NCI-H1417 (cell line): ENCODE measurements around the gene TMC7.
"Not testable (repeated sequence)": the region's sequence is repeated elsewhere in the genome, so short reads cannot be mapped to it uniquely, and the experiment has no call there.

Experiments used
- DNase-seq, 3 experiments: peaks; one replicate each; lab custom pipeline; 2025; lab: John Stamatoyannopoulos, UW

TMC7 gene

DNA sequence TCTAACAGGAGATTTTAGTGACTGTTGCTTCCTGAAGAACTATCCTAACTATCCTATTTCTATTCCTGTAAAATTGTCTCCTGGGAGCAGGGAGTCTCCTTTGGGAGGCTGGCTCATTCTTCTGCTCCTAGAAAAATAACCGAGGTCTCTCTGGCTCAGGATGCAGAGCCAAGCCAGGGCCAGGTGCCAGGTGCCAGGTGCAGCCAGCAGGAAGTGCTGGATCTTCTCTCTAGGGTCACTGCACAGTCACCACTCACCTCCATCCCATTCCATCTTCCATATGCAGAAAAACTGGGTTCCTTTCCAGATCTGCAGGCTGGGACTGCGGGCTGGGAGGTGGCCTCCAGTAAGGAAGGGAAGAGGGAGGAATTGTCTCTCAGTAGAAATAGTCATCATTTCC lies 3.8 kb upstream of the TMC7 start:
- no peak for DNase-seq

DNA sequence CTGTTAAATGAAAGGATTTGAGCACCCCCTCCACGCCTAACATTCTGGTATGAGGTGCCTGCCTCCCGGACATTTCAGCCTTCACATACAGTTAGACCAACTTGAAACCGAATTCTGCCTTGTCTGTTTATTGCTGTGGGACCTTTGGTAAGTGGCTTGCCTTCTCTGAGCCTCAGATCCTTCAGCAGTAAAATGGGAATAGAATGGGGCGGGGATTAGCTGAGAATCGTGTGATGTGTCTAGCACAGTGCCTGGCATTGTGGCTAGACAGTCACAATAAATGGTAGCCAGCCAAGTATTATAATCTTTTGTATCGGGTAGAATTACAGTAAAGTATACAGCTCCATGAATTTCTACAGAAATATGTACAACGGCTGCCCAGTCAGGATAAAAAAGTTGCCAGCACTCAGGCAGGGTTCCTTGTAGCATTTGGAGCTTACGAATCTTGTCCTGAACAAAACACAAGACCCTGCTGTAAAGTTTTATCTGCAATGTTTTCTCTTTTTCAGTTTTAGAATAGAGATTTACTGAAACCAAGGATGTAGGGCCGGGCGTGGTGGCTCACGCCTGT lies 786 bp downstream of the TMC7 start:
- no peak for DNase-seq

DNA sequence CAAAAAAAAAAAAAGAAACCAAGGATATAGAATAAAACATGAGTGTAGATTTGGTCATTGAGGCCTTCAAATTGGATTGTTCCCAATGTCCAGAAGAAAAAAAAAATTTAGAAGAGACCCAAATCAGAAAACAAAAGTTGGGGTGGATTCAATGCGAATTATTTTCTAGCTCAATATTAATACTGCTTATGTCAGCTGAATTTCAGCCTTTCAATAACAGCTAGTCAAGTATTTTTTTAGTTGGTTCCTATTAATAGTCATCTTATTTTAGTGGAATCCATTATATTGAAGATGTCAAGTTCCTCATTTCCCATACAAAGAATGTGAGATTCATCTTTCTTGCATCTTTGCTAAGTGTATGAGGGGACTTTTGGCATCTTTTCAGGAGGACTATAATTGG lies 1.5 kb downstream of the TMC7 start:
- DNase-seq = not testable (repeated sequence)

DNA sequence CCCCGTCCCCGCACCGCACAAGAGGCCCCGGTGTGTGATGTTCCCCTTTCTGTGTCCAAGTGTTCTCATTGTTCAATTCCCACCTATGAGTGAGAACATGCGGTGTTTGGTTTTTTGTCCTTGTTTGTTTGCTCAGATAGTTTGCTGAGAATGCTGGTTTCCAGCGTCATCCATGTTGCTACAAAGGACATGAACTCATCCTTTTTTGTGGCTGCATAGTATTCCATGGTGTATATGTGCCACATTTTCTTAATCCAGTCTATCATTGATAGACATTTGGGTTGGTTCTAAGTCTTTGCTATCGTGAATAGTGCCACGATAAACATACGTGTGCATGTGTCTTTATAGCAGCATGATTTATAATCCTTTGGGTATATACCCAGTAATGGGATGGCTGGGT lies 8.0 kb downstream of the TMC7 start:
- DNase-seq = not testable (repeated sequence)

DNA sequence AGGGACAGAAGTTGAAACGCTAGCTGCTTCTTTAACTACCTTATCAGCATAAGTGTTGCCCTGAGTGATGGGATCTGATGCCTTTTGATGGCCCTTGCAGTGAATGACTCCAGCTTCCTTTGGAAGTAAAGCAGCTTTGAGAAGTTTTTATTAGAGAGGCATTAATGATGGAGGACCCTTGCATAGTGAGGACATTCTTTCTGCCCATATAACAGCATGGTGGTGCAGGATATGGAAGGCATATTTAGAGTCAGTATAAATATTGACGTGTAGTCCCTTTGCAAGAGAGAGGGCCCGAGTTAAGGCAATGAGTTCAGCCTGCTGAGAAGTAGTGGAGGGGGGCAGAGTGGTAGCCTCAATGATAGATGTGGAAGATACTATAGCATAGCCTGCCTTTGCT lies 9.8 kb downstream of the TMC7 start:
- DNase-seq = not testable (repeated sequence)

DNA sequence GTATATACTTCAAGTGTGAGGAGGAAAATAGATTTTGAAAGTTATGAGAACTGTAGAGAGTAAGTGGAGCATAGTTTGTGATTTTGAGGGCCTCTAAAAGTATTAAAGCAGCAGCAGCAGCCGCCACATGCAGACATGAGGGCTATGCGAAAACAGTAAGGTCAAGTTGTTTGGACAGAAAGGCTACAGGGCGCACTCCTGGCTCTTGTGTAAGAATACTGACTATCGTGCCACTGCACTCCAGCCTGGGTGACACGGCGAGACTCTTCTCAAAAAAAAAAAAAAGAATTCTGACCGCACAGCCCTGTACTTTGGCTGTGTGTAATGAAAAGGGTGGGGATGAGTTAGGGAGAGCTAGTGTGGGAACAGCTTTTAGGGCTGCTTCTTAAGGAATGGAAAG lies 10.4 kb downstream of the TMC7 start:
- not testable (repeated sequence) for DNase-seq

DNA sequence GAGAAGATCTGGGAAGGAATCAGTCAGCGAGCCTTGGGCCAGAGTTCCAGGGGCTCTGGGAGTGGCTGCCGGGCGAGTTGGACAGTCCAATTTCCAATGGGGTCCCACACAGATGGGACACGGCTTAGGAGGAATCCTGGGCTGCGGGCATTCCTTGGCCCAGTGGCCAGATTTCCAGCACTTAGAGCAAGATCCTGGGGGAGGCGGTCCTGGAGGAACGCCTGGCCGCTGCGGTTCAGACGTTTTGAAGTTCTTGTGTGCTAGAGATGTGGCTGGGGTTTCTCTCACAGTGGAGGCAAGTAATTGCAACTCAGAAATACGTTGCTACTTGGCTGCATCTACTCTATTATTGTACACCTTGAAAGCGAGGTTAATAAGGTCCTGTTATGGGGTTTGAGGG lies 11.7 kb downstream of the TMC7 start:
- DNase-seq = not testable (repeated sequence)

DNA sequence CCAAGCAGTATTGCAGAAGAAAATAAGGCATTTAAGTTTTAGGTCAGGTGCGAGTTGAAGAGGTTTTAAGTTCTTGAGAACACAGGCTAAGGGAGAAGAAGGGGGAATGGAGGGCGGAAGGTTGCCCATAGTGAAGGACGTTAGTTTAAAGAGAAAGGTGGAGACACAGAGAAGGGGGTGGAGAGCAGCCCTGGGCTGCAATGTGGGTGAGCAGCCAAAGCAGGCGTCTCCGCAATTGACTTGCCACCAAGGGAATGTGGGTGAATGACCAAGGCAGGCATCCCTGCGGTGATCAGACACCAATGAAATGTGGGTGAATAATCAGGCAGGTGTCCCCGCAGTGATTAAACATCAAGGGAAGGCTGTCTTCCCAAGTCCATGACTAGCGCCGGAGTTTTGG lies 12.8 kb downstream of the TMC7 start:
- DNase-seq = not testable (repeated sequence)

DNA sequence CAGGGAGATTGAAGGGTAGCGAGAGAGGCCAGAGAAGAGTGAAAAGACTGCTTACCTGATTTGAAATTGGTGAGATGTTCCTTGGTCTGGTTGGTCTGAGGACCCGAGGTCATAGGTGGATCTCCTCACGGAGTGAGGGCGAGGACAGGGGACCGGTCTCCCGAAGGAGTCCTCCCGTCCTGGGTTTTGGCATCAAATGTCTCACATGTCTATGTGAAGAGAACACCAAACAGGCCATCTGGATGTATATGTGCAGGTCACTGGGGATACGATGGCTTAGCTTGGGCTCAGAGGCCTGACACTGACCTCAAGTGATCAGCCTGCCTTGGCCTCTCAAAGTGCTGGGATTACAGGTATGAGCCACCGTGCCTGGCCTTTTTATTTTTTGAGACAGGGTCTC lies 13.3 kb downstream of the TMC7 start:
- DNase-seq = not testable (repeated sequence)

DNA sequence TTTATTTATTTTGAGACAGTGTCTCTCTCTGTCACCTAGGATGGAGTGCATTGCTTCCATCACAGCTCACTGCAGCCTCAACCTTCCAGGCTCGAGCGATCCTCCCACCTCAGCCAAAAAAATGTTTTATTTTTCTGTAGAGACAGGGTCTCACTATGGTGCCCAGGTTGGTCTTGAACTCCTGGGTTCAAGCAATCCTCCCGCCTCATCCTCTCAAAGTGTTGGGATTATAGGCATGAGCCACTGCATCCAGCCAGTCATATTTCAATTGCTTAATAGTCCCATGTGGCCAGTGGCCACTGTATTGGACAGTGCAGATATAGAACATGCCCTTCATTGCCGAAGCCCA lies 15.3 kb downstream of the TMC7 start:
- DNase-seq = no peak

DNA sequence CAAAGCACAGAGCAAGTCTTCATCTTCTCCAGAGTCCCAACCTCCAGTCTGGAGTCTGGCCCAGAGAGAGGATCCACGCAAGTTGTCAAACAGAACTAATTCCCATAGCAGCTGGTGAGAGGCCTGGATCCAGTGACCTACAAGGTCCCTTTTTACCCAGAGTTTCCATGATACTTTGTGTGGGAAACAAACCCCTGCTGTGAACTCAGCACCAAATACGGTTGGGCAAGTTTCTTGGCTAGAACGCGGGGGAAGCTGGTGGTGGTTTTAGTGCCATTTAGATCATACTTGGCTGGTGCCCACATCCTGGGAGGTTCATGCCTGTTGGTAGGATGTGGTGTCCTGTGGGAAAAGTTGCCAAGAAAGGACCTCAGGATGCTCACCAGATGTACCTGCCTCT lies 18.1 kb downstream of the TMC7 start:
- no peak for DNase-seq

DNA sequence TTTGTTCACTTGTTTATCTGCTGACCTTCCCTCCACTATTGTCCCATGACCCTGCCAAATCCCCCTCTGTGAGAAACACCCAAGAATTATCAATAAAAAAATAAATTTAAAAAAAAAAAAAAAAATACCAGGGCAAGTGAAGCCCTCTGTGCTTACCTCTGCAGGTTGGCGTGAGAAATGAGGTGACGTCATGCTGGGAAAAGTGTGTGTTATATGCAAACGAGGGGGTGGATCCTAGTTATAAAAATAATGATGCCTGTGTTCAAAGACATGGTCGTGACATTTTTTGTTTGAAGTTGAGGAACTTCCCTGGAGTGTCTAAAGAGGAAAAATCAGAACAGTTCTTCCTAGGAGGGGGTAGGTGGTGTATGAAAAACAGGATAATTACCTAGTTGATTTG lies 20.2 kb downstream of the TMC7 start:
- no peak for DNase-seq

DNA sequence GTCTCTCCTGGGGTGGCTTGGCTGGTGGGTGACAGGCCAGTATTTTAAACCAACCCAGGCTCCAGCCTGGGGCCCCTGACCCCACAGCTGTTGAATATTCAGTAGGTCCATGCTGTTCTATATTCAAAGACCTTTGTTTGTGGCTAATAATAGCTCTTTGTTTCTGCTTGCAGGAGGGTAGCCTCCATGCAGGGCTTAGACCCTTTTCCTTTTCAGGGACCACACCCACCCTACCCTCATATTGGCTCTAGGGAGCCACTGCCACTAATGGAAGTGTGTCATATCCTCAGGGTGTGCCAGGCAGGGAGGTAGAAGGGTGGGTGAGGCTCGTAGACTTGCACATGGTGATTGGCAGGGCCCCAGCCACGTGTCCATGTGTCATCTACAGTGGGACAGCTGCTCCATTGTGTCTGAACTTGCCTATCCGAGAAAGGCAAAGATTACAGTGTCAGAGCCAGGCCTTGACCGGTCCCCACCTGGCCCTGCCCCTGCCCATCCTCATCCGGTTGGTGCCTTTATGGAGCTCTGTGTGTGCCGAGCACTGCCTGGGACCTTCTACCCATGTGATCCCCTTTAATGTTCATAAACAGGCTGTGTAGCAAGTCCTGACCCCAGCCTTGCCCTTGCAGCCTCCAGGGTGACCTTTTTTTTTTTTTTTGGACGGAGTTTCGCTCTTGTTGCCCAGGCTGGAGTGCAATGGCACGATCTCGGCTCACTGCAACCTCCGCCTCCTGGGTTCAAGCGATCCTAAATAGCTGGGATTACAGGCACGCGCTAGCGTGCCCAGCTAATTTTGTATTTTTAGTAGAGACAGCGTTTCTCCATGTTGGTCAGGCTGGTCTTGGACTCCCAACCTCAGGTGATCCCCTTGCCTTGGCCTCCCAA lies 22.1 kb downstream of the TMC7 start:
- no peak for DNase-seq

DNA sequence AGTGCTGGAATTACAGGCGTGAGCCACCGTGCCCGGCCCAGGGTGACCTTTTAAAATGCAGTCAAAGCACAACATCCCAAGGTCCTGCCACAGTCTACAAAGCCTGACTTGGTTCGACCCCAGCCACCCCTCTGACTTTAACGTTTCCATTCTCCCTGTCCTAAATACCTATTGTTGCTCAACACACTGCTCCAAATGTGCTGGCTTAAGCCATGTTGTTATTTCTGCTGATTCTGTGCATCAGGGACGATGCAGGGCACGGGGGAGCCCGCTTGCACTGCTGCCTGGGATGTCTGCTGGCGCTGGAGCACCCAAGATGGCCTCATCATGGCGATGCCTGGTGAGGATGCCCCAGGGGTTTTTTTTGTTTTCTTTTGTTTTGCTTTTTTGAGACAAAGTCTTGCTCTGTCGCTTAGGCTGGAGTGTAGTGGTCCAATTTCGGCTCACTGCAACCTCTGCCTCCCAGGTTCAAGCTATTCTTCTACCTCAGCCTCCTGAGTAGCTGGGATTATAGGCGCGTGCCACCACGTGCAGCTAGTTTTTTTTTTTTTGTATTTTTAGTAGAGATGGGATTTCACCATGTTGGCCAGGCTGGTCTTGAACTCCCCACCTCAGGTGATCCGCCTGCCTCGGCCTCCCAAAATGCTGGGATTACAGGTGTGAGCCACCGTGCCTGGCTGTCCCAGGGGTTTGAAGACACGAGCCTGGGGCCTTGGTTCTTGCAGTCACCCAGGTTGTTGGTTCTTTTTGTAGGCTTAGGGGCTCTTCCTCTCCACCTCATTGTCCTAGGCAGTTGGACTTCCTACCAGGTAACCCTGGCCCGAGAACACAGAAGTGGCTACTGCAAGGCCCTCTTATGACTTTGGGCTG lies 22.9 kb downstream of the TMC7 start:
- no peak for DNase-seq

DNA sequence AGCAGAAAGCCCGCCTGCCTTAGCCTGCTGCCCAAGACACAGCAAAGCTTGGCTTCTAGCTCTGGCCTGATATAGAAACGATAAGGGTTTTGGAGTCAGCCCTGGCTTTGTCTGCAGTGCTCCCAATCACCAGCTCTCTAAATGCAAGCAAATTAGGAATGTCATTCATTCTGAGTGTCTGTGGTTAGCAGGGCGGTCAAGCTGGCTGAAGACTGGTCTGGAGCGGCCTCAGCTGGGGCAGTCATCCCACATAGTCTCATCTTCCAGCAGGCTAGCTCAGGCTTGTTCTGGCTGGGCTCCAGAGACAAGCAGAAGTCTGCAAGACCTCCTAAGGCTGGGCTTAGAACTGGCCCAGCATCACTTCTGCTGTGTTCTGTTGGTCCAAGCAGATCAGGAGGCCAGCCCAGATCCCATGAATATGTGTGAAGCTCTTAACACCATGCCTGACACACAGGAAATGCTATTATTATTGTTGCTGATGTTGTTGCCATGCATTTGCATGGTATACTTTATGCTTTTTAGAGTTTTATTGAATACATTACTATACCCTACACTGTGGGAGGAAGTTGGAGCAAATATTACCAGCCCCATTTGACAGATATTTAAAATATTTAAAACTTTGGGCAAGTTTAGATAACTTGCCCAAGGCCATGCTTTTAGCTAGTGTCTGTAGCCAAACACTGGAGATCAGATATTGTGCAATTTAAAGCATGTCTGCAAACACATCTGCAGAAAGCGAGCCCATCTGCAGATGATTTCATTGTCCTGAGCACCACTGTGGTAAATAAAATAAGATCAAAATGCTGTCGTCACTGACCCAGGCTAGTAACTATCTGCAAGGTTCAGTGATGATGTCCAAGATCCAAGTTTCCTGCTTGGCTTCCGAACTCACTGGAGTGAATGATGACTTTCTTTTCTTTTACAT lies 24.8 kb downstream of the TMC7 start:
- DNase-seq = no peak

DNA sequence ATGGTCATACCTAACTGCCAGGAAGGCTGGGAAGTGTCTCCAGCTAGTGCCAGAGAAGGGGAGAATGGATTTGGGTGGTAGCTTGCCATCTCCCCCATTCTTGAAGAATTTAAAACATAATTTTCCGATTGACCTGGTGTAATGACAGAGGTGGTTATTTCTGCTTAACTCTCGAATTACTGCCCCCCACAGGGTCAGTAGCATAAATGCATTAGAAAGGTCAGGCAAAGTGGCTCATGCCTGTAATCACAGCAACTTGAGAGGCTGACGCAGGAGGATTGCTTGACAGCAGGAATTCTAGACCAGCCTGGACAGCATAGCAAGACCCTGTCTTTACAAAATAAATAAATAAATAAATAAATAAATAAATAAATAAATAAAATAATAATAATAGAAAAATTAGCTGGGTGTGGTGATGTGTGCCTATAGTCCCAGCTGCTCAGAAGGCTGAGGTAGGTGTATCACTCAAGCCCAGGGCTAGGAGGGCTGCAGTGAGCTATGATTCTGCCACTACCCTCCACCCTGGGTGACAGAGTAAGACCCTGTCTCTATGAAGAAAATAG lies 27.5 kb downstream of the TMC7 start:
- no peak for DNase-seq

DNA sequence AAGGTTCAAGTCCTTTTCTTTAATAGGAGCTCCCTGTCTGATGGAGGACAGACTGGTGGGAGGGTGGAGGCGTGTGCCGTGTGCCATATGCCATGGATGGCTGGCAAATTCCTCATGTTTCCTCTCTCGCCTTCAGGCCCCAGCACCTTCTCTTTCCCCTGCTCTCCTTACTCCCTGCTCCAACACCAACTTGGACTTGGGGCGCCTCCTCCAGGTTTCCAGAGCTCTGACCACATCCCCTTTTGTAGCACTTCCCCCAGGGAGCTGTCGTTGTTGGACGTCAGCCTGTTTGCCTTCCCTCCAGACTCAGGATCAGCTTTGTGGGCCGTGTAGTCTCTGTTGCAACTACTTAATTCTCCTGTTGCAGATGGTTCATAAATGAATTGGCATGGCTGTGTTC lies 30.7 kb downstream of the TMC7 start:
- no peak for DNase-seq

DNA sequence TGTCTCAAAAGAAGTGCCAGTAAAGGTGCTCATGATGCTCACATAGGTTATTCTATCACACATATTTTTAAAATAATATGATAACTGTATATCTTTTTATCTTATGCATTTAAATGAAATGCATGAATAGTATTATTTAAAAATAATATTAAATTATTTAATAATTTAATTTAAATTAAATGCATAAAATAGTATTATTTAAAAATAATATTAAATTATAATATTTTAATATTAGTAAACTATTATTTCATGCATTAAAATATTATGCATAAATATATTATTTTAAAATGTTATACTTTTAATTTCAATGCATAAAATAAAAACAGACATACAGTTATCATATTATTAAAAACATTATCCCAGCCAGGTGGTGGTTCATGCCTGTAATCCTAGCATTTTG lies 33.4 kb downstream of the TMC7 start:
- DNase-seq = no peak

DNA sequence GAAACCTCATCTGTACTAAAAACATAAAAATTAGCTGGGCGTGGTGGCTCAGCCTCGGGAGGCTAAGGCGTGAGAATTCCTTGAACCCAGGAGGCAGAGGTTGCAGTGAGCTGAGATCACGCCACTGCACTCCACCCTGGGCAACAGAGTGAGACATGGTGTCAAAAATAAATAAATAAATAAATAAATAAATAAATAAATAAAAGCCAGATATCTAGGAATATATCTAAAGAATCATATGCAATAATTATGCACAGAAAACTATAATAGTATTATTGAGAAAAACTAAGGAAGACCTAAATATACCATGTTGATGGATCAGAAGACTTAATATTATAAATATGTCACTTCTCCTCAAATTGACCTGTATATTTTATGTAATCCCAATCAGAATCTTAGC lies 37.0 kb downstream of the TMC7 start:
- DNase-seq = no peak

DNA sequence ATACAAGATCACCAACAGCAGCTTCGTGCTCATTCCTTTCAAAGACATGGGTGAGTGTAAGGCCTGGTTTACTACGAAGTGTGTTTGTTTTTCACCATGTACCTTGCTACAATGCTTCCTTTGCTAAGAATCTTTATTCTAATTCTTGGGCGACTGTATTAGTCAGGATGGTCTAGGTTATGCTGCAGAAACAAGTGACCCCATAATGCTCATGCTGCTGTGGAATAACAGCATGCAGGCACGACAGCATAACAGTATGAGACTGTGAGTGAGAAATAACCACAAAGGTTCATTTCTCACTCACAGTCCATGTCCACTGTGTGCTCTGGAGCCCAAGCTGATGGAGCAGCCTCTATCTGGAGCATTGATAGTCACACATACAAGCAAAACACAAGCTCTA lies 38.0 kb downstream of the TMC7 start:
- no peak for DNase-seq

DNA sequence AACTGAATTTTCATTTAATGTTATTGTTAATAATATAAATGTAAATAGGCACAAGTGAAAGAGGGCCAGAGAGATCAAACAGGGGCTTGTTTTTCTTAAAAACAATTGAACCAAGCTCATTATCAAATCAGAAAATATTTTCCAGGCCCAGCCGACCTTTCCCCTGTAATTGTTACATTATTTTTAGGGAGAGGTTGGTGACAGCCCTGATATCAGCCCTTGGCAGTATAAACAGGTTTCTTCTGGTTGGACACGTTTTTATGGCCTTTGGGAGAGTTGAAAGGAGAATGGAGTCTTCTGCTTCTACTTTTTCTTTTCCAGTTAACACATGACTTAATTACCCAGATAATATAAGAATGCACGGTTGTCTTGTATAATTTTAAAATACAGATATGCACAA lies 43.7 kb downstream of the TMC7 start:
- DNase-seq = no peak

DNA sequence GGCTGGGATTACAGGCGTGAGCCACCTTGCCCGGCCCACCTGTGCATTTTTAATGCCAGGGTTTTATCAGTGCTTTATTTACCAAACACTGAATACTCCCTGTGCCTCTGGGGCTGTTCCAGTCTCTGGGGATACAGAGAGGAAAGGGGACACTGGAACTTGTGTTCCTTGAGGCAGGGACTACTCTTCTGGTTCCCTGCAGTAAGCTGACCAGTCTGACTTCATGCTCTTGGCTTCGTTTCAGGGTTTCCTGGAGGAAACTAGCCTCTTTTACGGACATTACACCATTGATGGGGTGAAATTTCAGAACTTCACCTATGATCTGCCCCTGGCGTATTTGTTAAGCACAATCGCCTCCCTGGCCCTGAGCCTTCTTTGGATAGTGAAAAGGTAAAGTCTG lies 46.2 kb downstream of the TMC7 start:
- DNase-seq = no peak
